NB4 (cell line): Measurements from ENCODE around the gene CDK9.

Experiments used
- MYC ChIP-seq: IDR thresholded peaks from 2 replicates; pipeline ENCODE4 v1.6.1; 2011; ENCODE audit warnings: low read depth, low read length
- POLR2A ChIP-seq: IDR thresholded peaks from 2 replicates; pipeline ENCODE4 v1.6.1; 2011; ENCODE audit warnings: mild to moderate bottlenecking; ENCODE audit not compliant: insufficient read length; ENCODE audit errors: extremely low read depth
- TF ChIP-seq, protein P1 (sequence below): IDR thresholded peaks from one replicate; pipeline ENCODE4 v1.5.1; 2012; ENCODE audit warnings: low read depth, low read length
- TF ChIP-seq, protein P2 (sequence below): IDR thresholded peaks from 2 replicates; pipeline ENCODE4 v1.6.1; 2011; ENCODE audit warnings: low read depth, low read length

DNA sequence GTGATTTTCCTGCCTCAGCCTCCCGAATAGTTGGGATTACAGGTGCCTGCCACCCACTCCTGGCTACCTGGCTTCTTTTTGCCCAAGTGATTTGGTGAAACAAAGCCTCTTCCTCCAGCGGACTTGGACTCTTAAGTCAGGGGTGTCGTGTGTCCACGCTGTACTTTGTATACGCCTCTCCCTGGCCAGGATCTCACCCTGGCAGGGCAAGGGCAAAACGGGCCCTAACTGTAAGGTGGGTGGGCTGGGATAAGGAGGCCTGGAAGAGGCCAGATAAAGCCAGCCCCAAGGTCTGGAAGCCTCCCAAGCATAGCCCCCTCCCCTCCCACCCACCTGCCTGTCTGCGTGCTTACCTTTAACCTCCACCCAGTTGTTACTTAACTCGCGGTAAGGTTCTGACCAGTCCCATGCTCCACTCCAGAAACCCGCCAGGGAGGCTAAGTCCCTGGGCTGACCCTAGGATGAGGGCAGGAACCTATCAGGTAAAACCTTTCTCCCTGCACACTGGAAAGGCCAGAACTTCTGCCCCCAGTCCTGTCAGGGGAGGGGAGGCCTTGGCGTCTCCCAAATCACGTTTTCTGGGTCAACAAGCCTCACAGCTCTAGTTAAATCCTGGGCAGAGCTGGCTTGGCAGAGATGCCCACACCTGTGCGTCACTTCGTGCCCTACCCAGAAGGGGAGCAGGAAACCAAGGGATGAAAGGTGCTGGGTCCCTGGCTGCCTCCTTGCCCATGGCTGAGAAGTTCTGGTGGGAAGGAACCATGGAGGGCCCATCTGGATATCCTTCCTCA lies 8.4 kb downstream of the CDK9 start:
- TF ChIP-seq, protein P1, sequence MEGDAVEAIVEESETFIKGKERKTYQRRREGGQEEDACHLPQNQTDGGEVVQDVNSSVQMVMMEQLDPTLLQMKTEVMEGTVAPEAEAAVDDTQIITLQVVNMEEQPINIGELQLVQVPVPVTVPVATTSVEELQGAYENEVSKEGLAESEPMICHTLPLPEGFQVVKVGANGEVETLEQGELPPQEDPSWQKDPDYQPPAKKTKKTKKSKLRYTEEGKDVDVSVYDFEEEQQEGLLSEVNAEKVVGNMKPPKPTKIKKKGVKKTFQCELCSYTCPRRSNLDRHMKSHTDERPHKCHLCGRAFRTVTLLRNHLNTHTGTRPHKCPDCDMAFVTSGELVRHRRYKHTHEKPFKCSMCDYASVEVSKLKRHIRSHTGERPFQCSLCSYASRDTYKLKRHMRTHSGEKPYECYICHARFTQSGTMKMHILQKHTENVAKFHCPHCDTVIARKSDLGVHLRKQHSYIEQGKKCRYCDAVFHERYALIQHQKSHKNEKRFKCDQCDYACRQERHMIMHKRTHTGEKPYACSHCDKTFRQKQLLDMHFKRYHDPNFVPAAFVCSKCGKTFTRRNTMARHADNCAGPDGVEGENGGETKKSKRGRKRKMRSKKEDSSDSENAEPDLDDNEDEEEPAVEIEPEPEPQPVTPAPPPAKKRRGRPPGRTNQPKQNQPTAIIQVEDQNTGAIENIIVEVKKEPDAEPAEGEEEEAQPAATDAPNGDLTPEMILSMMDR, result no peak
- peak; percentile 7 for TF ChIP-seq POLR2A
- TF ChIP-seq, protein P2, sequence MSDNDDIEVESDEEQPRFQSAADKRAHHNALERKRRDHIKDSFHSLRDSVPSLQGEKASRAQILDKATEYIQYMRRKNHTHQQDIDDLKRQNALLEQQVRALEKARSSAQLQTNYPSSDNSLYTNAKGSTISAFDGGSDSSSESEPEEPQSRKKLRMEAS, result no peak
- TF ChIP-seq MYC, result no peak
